ENCODE data around the gene MED26.

GRCh38 chr19:16631465-16631864 is 3.5 kb upstream of the MED26 start:
- TF ChIP-seq CTCF (IDR thresholded peaks at IDR 0.05) (no peak), SIN3A (IDR thresholded peaks at IDR 0.05; ENCODE audit: borderline replicate concordance, insufficient read depth, low read depth, low read length) (no peak)

Measured in Panc1 (cell line).